Measurements from ENCODE around the gene MRPL53. TPM values are rescaled to one million over a fixed set of nuclear protein-coding genes. Genes with fewer than 3 reads are reported as not detected.

The MRPL53 gene
- total and polyA plus RNA-seq, 9 of the 15 experiments (the other 6 are each of a cell fraction or from before 2014, with no cell fraction given), result 11.5 to 87.9 (median 41.1) TPM

GRCh38 chr2:74486141-74486540 is 13.7 kb upstream of the MRPL53 start:
- H3K4me3 ChIP-seq, result no peak overlapping the region
- TF ChIP-seq TGIF2 (CRISPR knock-in tag; IDR thresholded peaks at IDR 0.05), result no peak
- no peak for TF ChIP-seq NR2C2 (CRISPR knock-in tag; IDR thresholded peaks at IDR 0.05)
- no peak for TF ChIP-seq NR2C2 (tag; IDR thresholded peaks at IDR 0.05)
- no peak for TF ChIP-seq RBM22 (IDR thresholded peaks at IDR 0.05; ENCODE audit: low read depth, low read length, poor library complexity, severe bottlenecking)
- TF ChIP-seq NONO (IDR thresholded peaks at IDR 0.05; ENCODE audit: low read depth in 2 of 2, low read length in 1 of 2), result no peak
- TF ChIP-seq NR2C1 (IDR thresholded peaks at IDR 0.05), result no peak
- TF ChIP-seq NR2C1 (tag; IDR thresholded peaks at IDR 0.05), result no peak
- TF ChIP-seq PYGO2 (tag; IDR thresholded peaks at IDR 0.05), result no peak
- TF ChIP-seq TAL1 (IDR thresholded peaks at IDR 0.05), result no peak
- TF ChIP-seq RHOXF2B (CRISPR knock-in tag; conservative IDR thresholded peaks at IDR 0.05), result no peak
- no peak for TF ChIP-seq RERE (CRISPR knock-in tag; IDR thresholded peaks at IDR 0.05; ENCODE audit: borderline replicate concordance)
- TF ChIP-seq POLR2AphosphoS5 (IDR thresholded peaks at IDR 0.05; ENCODE audit: control insufficient read depth, insufficient read depth, low read depth, low read length), result no peak
- no peak for ATAC-seq
- no peak overlapping the region for H3K27ac ChIP-seq (ENCODE audit: extremely low read depth, low read depth, low read length)
- in situ Hi-C loops (cut with MboI), result loop anchor here (5.0 kb wide), 1 partner anchor 86 kb away; no protein-coding TSS in a partner anchor
- intact Hi-C loops (cut with micrococcal nuclease), result no loop called here
- no peaks in the 10 kb centered on the region for H3K27me3 ChIP-seq (ENCODE audit: control insufficient read depth in 2 of 2, insufficient read depth in 2 of 2, low read length in 2 of 2)
- no peak for FAIRE-seq
- H2AFZ ChIP-seq (ENCODE audit: low read depth, low read length), result no peak overlapping the region
- peaks cover 25% of the 10 kb centered on the region for H3K79me2 ChIP-seq (ENCODE audit: control insufficient read depth, insufficient read depth, low read length)
- BruUV-seq (replicated peaks), result no TSS peak
- no peak overlapping the region for H3K4me2 ChIP-seq (ENCODE audit: insufficient read depth, low read length)
- 93% methylated on average over 2 of the region's 2 CpGs for WGBS (ENCODE audit: insufficient coverage, low coverage, missing lambda C conversion rate)
- ChIA-PET POLR2A (no interaction called here), CTCF (ENCODE audit: low intra/inter-chr PET ratio) (no interaction called here)
- no peaks in the 10 kb centered on the region; the same call in 1 of the 2 replicates for H4K20me1 ChIP-seq (replicated peaks; ENCODE audit: control insufficient read depth, insufficient read depth, low read length)
- H3K9me3 ChIP-seq (replicated peaks; ENCODE audit: control insufficient read depth, insufficient read depth, low read depth, low read length), result no peaks in the 10 kb centered on the region
- no peak overlapping the region for H3K9ac ChIP-seq (ENCODE audit: insufficient read depth in 1 of 2, low read depth in 2 of 2, low read length in 2 of 2)
- H3K4me1 ChIP-seq (replicated peaks in 1 of 2; ENCODE audit: control insufficient read depth in 2 of 2, insufficient read depth in 2 of 2, low read length in 2 of 2), result peaks cover 8 to 23% of the 10 kb centered on the region in 2 experiments; a peak in 4 of 5 replicates
- no peak for DNase-seq (ENCODE audit: extremely low read depth in 1 of 4, low spot score in 3 of 4)
- peaks cover 31% of the 10 kb centered on the region; the same call in 2 of the 3 replicates for H3K36me3 ChIP-seq (ENCODE audit: control insufficient read depth, insufficient read depth, low read length)
- H3K9me1 ChIP-seq (ENCODE audit: control insufficient read depth, insufficient read depth, low read length), result no peaks in the 10 kb centered on the region
